KOPT-K1 (cell line): ENCODE data around the gene MDFIC.
A peak's percentile ranks its signal among the peaks of the same experiment; 100 is the strongest.

Source experiments
- H3K27ac ChIP-seq: fragments of 200-600 bp; sonication (generic); 2 replicates; pipeline ENCODE4 v1.5.1; 2016; ENCODE audit warnings: antibody characterized with exemption, mild to moderate bottlenecking, low read depth, low read length; ENCODE audit not compliant: poor library complexity, severe bottlenecking
- H3K36me3 ChIP-seq: fragments of 200-600 bp; sonication (generic); 2 replicates; pipeline ENCODE4 v1.5.1; 2017; ENCODE audit warnings: antibody characterized with exemption, mild to moderate bottlenecking, low read length, moderate library complexity; ENCODE audit not compliant: insufficient read depth
- H3K9me3 ChIP-seq: fragments of 200-600 bp; sonication (generic); 2 replicates; pipeline ENCODE4 v1.5.1; 2017; ENCODE audit warnings: antibody characterized with exemption, low read length, mild to moderate bottlenecking; ENCODE audit not compliant: insufficient read depth, poor library complexity, severe bottlenecking

The MDFIC gene

DNA sequence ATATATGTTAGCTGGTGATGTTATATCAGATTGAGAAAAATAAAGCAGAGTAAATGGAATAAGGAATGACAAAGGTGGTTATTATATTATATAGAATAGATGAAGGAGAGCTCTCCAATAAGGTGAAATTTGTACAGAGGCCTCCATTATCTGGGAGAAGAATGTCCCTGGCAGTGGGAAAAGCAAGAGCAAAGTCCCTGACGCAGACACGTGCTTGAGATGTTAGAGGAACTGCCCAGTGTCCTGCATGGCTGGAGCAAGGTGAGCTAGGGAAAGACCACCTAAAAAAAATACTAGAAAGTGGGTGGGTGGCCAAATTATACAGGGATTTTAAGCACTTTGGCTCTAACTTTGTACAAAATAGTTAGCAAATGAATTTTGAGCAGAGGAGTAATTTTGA is 120.7 kb downstream of the MDFIC start:
- no peaks in the 10 kb centered on the region for H3K36me3 ChIP-seq
- H3K9me3 ChIP-seq: no peaks in the 10 kb centered on the region
- H3K27ac ChIP-seq: no peak overlapping the region

DNA sequence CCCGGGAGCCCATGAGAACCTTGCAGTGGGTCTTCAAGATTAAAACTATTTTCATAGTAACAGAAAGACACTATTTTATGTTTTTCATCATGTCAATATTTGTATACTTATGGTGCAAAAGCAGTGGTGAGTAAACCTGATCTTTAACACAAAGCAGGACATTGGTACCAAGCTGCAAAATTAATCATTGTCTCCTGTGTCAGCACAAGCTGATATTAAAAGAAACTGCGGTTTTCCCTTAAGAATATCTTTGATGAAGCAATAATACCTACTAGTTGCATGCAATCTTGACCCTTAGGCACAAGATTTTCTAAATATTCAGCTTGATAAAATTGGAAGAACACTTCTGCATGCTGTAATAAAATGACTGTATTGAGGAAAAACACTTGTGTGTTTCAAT is 121.7 kb downstream of the MDFIC start:
- Histone ChIP-seq H3K36me3 (no peaks in the 10 kb centered on the region), H3K27ac (no peak overlapping the region), H3K9me3 (peaks cover 4% of the 10 kb centered on the region)

DNA sequence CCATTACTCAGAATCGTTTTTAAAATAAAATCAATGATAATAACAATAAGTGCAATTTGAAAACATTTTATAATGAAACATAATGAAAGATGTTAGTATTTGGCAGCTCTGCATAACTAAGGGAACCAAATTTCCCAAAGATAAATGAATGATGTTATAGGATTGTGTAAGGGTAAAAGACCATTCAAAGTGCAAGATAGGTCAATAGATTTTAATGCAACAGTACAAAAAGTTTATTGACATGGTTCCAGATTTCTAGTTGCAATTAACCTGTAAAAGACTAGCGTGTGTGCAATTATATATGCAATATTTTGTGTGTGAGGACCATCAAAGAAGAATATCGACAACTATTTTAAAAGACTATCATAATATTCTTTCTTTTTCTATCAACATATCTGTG is 122.3 kb downstream of the MDFIC start:
- Histone ChIP-seq H3K27ac (no peak overlapping the region), H3K9me3 (peaks cover 7% of the 10 kb centered on the region), H3K36me3 (no peaks in the 10 kb centered on the region)

DNA sequence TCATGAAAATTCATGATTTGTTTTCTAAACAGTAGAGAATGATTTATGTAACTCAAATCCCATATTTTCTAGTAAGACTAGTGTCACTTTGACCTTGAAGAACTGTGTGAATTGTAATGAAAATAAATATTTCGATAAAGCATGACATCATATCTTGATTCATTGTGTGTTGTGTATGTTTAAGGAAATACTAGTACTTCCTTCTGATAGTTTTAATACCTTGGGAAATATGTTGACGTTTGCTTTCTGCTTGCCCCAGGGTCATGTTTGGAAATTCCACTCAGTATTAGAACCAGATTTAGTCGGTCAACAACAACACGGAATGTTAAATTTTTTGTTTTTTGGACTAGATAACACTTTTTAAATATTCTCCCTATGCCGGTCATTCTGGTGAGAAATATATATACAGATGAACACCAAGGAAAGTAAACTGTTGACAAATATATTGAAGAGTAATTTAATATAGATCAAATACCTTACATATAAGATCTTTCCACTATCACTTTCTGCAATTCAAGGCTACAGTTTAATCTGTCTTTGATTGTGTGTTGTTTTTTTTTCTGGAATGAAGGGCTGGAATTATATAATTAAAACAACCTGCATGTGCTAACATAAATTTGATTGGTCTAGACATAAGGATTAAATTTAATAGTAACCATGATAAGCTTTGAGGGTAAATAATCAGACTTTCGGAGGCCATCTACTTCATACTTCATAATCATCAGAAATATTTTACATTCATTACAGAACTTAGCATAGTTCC is 126.2 kb downstream of the MDFIC start:
- H3K27ac ChIP-seq: no peak overlapping the region
- peaks cover 7% of the 10 kb centered on the region for H3K9me3 ChIP-seq
- no peaks in the 10 kb centered on the region for H3K36me3 ChIP-seq

DNA sequence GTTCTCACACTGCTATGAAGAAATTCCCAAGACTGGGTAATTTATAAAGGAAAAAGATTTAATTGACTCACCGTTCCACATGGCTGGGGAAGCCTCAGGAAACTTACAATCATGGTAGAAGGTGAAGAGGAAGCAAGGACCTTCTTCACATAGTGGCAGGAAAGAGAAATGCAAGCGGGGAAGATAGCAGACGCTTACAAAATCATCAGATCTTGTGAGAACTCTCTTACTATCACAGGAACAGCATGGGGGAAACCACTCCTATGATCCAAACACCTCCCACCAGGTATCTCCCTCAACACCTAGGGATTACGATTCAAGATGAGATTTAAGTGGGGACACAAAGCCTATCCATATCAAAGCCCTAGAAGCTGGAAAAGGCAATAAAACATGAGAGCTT is 130.8 kb downstream of the MDFIC start:
- Histone ChIP-seq H3K27ac (no peak overlapping the region), H3K9me3 (peaks cover 7% of the 10 kb centered on the region), H3K36me3 (no peaks in the 10 kb centered on the region)

DNA sequence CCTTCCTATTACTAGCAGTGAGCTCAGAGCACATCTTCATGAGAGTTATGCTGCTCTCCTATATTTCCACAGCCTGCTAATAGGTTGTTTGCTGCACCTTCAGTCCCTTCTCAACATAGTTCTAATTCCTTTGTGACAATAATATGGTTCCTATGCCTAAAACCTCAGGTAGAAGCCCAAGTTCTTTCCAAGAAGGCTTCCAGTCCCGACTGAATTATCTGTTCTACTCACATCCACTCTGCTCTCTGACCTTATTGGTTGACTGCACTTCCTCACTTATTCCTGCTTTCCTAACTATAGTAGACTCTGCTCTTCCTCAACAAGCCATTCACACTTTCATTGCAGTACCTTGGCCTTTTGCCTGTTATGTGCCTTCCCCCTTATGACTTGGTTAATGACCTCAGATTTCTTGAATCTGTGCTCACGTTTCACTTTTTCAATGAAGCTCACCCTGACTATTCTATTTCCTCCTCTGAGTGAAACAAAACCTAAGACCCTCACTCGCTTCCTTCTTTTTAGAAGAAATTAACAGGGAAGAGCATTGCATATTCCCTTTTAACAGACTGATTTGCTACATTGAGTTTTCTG is 132.7 kb downstream of the MDFIC start:
- Histone ChIP-seq H3K9me3 (no peaks in the 10 kb centered on the region), H3K27ac (no peak overlapping the region), H3K36me3 (no peaks in the 10 kb centered on the region)

DNA sequence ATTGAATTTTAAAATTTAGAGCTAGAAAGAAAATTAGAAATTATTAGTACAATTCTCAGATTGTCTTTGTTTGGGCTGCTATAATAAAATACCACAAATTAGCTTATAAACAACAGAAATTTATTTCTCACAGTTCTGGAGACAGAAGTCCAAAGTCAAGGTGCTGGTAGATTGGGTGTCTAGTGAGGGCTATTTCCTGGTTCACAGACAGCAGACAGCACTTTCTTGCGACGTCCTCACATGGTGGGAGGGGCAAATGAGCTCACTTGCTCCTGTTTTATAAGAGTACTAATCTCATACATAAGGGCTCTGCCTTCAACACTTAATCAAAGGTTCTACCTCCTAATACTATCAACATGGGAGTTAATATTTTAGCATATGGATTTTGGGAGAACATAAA is 134.1 kb downstream of the MDFIC start:
- H3K27ac ChIP-seq: no peak overlapping the region
- no peaks in the 10 kb centered on the region for H3K9me3 ChIP-seq
- H3K36me3 ChIP-seq: no peaks in the 10 kb centered on the region

DNA sequence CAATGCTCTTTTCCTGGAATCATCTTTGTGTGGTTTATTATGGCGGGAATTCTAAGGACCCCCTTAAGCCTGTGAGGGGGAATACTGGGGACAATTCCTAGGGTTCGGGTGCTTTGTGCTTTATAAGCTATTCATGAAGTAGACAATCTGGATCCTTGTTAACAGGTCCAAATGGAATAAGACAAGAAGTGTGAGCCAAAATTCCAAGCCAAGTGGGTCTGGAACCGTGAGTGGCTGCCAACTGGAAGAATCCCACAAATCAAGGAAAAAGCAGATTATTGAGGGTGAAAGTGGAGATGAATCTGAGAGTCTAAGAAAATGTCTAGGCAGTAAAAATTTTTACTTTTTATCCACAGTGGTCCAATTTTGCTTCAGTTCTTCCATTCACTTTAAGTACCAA is 136.8 kb downstream of the MDFIC start:
- H3K36me3 ChIP-seq: no peaks in the 10 kb centered on the region
- no peaks in the 10 kb centered on the region for H3K9me3 ChIP-seq
- no peak overlapping the region for H3K27ac ChIP-seq

DNA sequence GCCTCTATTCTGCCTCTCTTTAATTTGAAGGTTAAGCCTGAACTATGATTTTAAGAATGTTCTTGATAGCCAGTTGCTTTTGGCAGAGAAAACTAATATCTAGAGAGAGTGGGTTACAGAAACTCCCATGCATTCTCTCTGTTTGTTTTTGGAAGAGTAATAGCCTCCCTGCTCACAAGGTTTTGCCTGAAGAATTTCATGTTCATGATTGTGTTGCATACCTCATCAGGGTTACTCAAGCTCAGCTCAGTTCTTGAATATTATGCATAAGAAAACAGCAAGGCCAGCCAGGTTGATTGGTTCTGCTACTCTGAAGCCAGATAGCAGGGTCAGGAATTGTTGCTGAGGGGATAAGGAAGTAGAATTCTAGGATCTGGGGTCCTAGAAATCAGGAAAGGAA is 137.4 kb downstream of the MDFIC start:
- H3K9me3 ChIP-seq: no peaks in the 10 kb centered on the region
- no peaks in the 10 kb centered on the region for H3K36me3 ChIP-seq
- no peak overlapping the region for H3K27ac ChIP-seq

DNA sequence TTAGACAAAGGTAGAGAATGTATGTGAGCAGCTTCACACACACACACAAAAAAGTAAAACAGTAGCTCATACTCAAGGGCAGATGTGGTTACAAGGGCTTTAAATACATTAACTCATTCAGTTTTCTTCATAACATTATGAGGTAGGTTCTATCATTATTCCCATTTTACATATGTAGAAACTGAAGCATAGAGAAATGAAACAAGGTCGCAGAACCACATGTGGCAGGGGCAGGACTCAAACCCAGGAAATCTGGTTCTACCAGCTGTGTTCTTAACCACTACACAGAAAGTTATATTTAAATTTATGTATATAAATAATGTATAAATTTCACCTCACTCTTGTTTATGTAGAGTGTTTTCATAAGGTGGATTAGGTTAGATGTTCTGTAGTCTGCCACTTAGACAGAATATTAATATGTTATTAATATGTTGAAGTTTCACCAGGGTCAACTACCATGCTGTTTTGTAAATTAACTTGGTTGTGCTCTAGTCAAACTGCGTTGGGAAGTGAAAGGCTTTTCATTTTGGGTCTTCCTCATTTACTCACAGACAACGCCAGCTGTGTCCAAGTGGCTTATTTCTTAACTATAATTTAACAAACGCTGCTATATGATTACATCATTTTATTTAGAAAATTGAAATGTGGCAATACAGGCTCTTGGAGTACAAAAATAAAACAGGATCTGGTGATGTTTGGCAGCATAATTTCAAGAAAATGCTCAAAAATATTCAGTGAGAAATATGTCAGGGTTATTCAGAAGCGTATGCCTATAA is 138.4 kb downstream of the MDFIC start:
- H3K9me3 ChIP-seq: no peaks in the 10 kb centered on the region
- H3K27ac ChIP-seq: no peak overlapping the region
- no peaks in the 10 kb centered on the region for H3K36me3 ChIP-seq

DNA sequence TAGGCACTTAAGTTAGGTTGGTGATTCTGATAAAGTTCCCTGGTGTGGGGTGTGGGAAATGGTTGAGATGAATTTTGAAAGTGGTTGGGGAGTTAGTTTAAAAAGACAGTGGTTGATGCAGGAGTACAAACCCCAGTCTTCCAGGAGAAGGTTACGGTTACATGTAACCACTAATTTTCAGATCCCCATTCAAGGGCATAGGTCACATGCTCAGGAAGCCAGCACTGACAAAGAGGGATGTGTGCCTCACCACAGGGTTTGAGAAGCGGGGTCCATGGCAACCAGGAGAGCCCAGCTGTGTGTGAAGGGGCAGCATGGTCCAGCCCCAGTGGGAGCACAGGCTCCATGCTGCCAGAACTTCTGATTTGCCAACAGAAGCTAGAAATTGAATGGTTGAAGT is 144.2 kb downstream of the MDFIC start:
- H3K36me3 ChIP-seq: no peaks in the 10 kb centered on the region
- H3K27ac ChIP-seq: peak overlapping the region; percentile 6
- no peaks in the 10 kb centered on the region for H3K9me3 ChIP-seq

DNA sequence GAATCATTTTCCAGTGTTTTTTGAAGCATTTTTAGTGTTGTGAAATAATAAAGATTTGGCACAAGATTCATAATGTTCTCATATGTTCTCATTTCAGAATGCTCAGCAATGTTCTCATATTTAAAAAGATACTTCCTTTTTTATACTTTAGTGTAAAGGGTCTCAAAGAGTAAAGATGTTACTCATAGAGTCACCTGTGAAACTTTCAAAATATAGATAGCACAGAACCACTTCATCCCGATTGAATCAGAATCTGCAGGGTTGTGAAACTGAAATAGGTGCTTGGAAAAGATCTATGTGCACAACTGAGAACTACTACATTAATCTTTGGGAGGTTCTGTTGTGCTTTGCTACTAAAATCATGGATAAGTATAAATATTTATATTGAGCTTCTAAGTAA is 144.7 kb downstream of the MDFIC start:
- Histone ChIP-seq H3K9me3 (no peaks in the 10 kb centered on the region), H3K36me3 (no peaks in the 10 kb centered on the region), H3K27ac (no peak overlapping the region)

DNA sequence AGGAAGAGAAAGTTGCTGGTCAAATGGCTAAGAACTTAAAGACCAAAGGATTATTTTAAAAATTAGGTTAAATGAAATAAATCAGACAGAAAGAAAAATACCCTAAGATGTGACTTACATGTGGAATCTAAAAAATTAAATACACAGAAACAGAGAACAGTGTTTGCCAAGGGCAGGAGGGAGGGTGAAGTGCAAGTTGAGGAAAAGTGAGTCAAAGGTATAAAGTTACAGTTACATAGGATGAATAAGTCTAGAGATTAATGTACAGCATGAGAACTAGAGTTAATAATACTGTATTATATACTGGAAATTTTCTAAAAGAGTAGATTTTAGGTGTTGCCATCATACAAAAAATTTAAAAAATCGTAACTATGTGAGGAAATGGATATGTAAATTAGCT is 146.3 kb downstream of the MDFIC start:
- Histone ChIP-seq H3K27ac (no peak overlapping the region), H3K9me3 (no peaks in the 10 kb centered on the region), H3K36me3 (no peaks in the 10 kb centered on the region)
